Neuronal stem cell (in vitro differentiated cells): ENCODE data around the gene CCDC183.
A peak's percentile ranks its signal among the peaks of the same experiment; 100 is the strongest.

Source experiments
- DNase-seq: peaks from one replicate; pipeline ENCODE4 v3.0.0-alpha.2; 2013; ENCODE audit warnings: low spot score
- H2AFZ ChIP-seq: one replicate; pipeline ENCODE4 v1.6.1; 2013; ENCODE audit warnings: mild to moderate bottlenecking, low read length, inconsistent platforms
- H2AK5ac ChIP-seq: 2 replicates; pipeline ENCODE4 v1.6.1; 2013; ENCODE audit warnings: low read depth, mild to moderate bottlenecking, inconsistent platforms, low read length, moderate library complexity, mixed read lengths
- H2BK120ac ChIP-seq: 2 replicates; pipeline ENCODE4 v1.6.1; 2013; ENCODE audit warnings: low read depth, mild to moderate bottlenecking, inconsistent platforms, low read length, moderate library complexity, mixed read lengths
- H2BK12ac ChIP-seq: one replicate; pipeline ENCODE4 v1.6.1; 2013; ENCODE audit warnings: low read length, inconsistent platforms
- H2BK15ac ChIP-seq: 2 replicates; pipeline ENCODE4 v1.6.1; 2013; ENCODE audit warnings: mild to moderate bottlenecking, low read length, inconsistent platforms, mixed read lengths
- H2BK5ac ChIP-seq: one replicate; pipeline ENCODE4 v1.6.1; 2013; ENCODE audit warnings: inconsistent platforms, mild to moderate bottlenecking, low read length, moderate library complexity
- H3K14ac ChIP-seq: one replicate; pipeline ENCODE4 v1.6.1; 2013; ENCODE audit warnings: low read length, inconsistent platforms
- H3K18ac ChIP-seq: 2 replicates; pipeline ENCODE4 v1.6.1; 2013; ENCODE audit warnings: low read length, inconsistent platforms
- H3K23ac ChIP-seq: 2 replicates; pipeline ENCODE4 v1.6.1; 2013; ENCODE audit warnings: low read depth, mild to moderate bottlenecking, mixed read lengths, low read length, inconsistent platforms; ENCODE audit not compliant: poor library complexity
- H3K27ac ChIP-seq: replicated peaks from 3 replicates; pipeline ENCODE4 v1.5.1; 2013; ENCODE audit warnings: low read length, inconsistent platforms
- H3K27me3 ChIP-seq, 3 experiments: 2 replicates each; pipeline ENCODE4 v1.6.1; 2013; ENCODE audit warnings: low read length in 3 of 3, mild to moderate bottlenecking in 2 of 3, inconsistent platforms in 1 of 3, low read depth in 1 of 3, mixed read lengths in 1 of 3, moderate library complexity in 1 of 3; ENCODE audit not compliant: control insufficient read depth in 3 of 3, insufficient read depth in 3 of 3
- H3K36me3 ChIP-seq, 2 donors: replicated peaks in 1 of 2; 2 replicates each; pipeline ENCODE4 v1.6.1; 2013; ENCODE audit warnings: low read length in 2 of 2; ENCODE audit not compliant: control insufficient read depth in 2 of 2, insufficient read depth in 2 of 2
- H3K4ac ChIP-seq: 2 replicates; pipeline ENCODE4 v1.6.1; 2013; ENCODE audit warnings: inconsistent platforms, mild to moderate bottlenecking, low read length, moderate library complexity
- H3K4me1 ChIP-seq, 2 donors: 1 replicate in 1 of 2; 2 replicates in 1 of 2; pipeline ENCODE4 v1.6.1; 2013; ENCODE audit warnings: low read length in 2 of 2, low read depth in 1 of 2; ENCODE audit not compliant: control insufficient read depth in 2 of 2, insufficient read depth in 1 of 2
- H3K4me2 ChIP-seq: one replicate; pipeline ENCODE4 v1.6.1; 2013; ENCODE audit warnings: mild to moderate bottlenecking, low read length, inconsistent platforms; ENCODE audit not compliant: insufficient read depth, poor library complexity, severe bottlenecking
- H3K4me3 ChIP-seq, 2 donors: 2 replicates each; pipeline ENCODE4 v1.5.1; 2013; ENCODE audit warnings: low read length in 2 of 2, mild to moderate bottlenecking in 2 of 2, inconsistent platforms in 1 of 2, moderate library complexity in 1 of 2
- H3K79me1 ChIP-seq: one replicate; pipeline ENCODE4 v1.6.1; 2013; ENCODE audit warnings: low read depth, mild to moderate bottlenecking, inconsistent platforms, low read length, moderate library complexity
- H3K9ac ChIP-seq: one replicate; pipeline ENCODE4 v1.6.1; 2013; ENCODE audit warnings: mild to moderate bottlenecking, low read depth, low read length, inconsistent platforms; ENCODE audit not compliant: poor library complexity
- H3K9me3 ChIP-seq, 2 donors: replicated peaks in 1 of 2; 2 replicates each; pipeline versions ENCODE3 to v1.6.1; 2013; ENCODE audit warnings: low read length in 2 of 2, mild to moderate bottlenecking in 2 of 2, inconsistent platforms in 1 of 2, low read depth in 1 of 2, mixed read lengths in 1 of 2, moderate library complexity in 1 of 2; ENCODE audit not compliant: control insufficient read depth in 2 of 2, insufficient read depth in 1 of 2
- H4K8ac ChIP-seq: one replicate; pipeline ENCODE4 v1.6.1; 2013; ENCODE audit warnings: low read depth, mild to moderate bottlenecking, inconsistent platforms, low read length, moderate library complexity
- H4K91ac ChIP-seq: one replicate; pipeline ENCODE4 v1.6.1; 2013; ENCODE audit warnings: low read length, low read depth, mild to moderate bottlenecking, inconsistent platforms; ENCODE audit not compliant: poor library complexity
- WGBS, 2 donors: extraction: QIAGEN DNeasy Blood & Tissue Kit; methylation state at CpG; one replicate each; pipeline ENCODE4 v1.1.7; 2013; ENCODE audit warnings: missing lambda C conversion rate in 2 of 2, mixed read lengths in 1 of 2; ENCODE audit not compliant: insufficient read length in 2 of 2, insufficient replicate concordance in 1 of 2; ENCODE audit errors: extremely low coverage in 2 of 2; 5-methylcytosine and 5-hydroxymethylcytosine counted together

Gene CCDC183

GRCh38 chr9:136779808-136780207 is 16.3 kb upstream of the CCDC183 start:
- H3K4me1 ChIP-seq: peaks cover 0 to under 1% of the 10 kb centered on the region in 2 donors
- WGBS, 2 donors: no CpG with 5 or more reads among the region's 5 CpGs
- H3K14ac ChIP-seq: no peak overlapping the region
- H2BK12ac ChIP-seq: no peak overlapping the region
- no peak overlapping the region for H3K23ac ChIP-seq
- no peak overlapping the region for H2BK5ac ChIP-seq
- H3K9ac ChIP-seq: no peak overlapping the region
- H3K4ac ChIP-seq: no peak overlapping the region
- DNase-seq: no peak
- no peak overlapping the region for H3K18ac ChIP-seq
- no peaks in the 10 kb centered on the region for H3K9me3 ChIP-seq
- H3K4me2 ChIP-seq: no peak overlapping the region
- H2BK15ac ChIP-seq: no peak overlapping the region
- H3K79me1 ChIP-seq: no peaks in the 10 kb centered on the region
- H3K4me3 ChIP-seq: no peak overlapping the region
- peaks cover 0 to 57% (median 0%) of the 10 kb centered on the region in 3 experiments for H3K27me3 ChIP-seq
- H2AK5ac ChIP-seq: no peak overlapping the region
- H2AFZ ChIP-seq: no peak overlapping the region
- no peak overlapping the region for H2BK120ac ChIP-seq
- no peaks in the 10 kb centered on the region for H3K36me3 ChIP-seq
- H4K8ac ChIP-seq: no peak overlapping the region
- H3K27ac ChIP-seq: no peak overlapping the region
- H4K91ac ChIP-seq: no peak overlapping the region

- Histone ChIP-seq H4K8ac (no peak overlapping the region), H3K27ac (no peak overlapping the region), H2AK5ac (no peak overlapping the region), H2BK15ac (no peak overlapping the region), H3K4me1 (peaks cover 0 to 4% of the 10 kb centered on the region in 2 donors), H3K4me3 (no peak overlapping the region), H4K91ac (no peak overlapping the region), H3K9ac (no peak overlapping the region), H2BK5ac (no peak overlapping the region), H3K36me3 (no peaks in the 10 kb centered on the region), H2AFZ (no peak overlapping the region), H3K4ac (no peak overlapping the region), H3K23ac (no peak overlapping the region), H2BK12ac (no peak overlapping the region), H2BK120ac (no peak overlapping the region), H3K4me2 (no peak overlapping the region), H3K27me3 (peaks cover 0 to 50% (median 0%) of the 10 kb centered on the region in 3 experiments), H3K18ac (no peak overlapping the region), H3K9me3 (no peaks in the 10 kb centered on the region), H3K79me1 (no peaks in the 10 kb centered on the region), H3K14ac (no peak overlapping the region)
- DNase-seq: no peak
- WGBS, 2 donors: no CpG with 5 or more reads among the region's 3 CpGs
These were observed 13.7 kb upstream of the CCDC183 start for GRCh38 chr9:136782452-136782851.

- no peak overlapping the region for H4K8ac ChIP-seq
- H3K79me1 ChIP-seq: no peaks in the 10 kb centered on the region
- no peak overlapping the region for H3K18ac ChIP-seq
- no peak overlapping the region for H2AFZ ChIP-seq
- peaks cover 0 to 34% (median 0%) of the 10 kb centered on the region in 3 experiments for H3K27me3 ChIP-seq
- no peak overlapping the region for H2BK120ac ChIP-seq
- no peak overlapping the region for H3K23ac ChIP-seq
- WGBS, 2 donors: no CpG with 5 or more reads among the region's 9 CpGs
- H3K4me2 ChIP-seq: no peak overlapping the region
- H3K36me3 ChIP-seq: no peaks in the 10 kb centered on the region
- no peak overlapping the region for H2BK15ac ChIP-seq
- H3K27ac ChIP-seq: no peak overlapping the region
- no peak overlapping the region for H4K91ac ChIP-seq
- no peak overlapping the region for H3K14ac ChIP-seq
- no peak overlapping the region for H2AK5ac ChIP-seq
- H3K4me1 ChIP-seq: peaks cover 7 to 12% of the 10 kb centered on the region in 2 donors
- no peak for DNase-seq
- H3K4me3 ChIP-seq: no peak overlapping the region
- H3K9me3 ChIP-seq: no peaks in the 10 kb centered on the region
- no peak overlapping the region for H2BK5ac ChIP-seq
- no peak overlapping the region for H3K9ac ChIP-seq
- H2BK12ac ChIP-seq: no peak overlapping the region
- no peak overlapping the region for H3K4ac ChIP-seq
These were observed 11.7 kb upstream of the CCDC183 start for GRCh38 chr9:136784249-136784996.

GRCh38 chr9:136784997-136785361 is 11.2 kb upstream of the CCDC183 start:
- no peak for DNase-seq
- Histone ChIP-seq H4K91ac (no peak overlapping the region), H2BK12ac (no peak overlapping the region), H3K36me3 (no peaks in the 10 kb centered on the region), H2AFZ (peak overlapping the region; percentile 59), H3K4ac (no peak overlapping the region), H2BK15ac (no peak overlapping the region), H2AK5ac (no peak overlapping the region), H3K23ac (no peak overlapping the region), H3K27ac (no peak overlapping the region), H3K4me1 (peaks cover 7 to 14% of the 10 kb centered on the region in 2 donors), H2BK120ac (no peak overlapping the region), H3K18ac (no peak overlapping the region), H4K8ac (no peak overlapping the region), H3K4me3 (no peak overlapping the region), H3K14ac (no peak overlapping the region), H2BK5ac (no peak overlapping the region), H3K9me3 (no peaks in the 10 kb centered on the region), H3K9ac (no peak overlapping the region), H3K79me1 (no peaks in the 10 kb centered on the region), H3K27me3 (peaks cover 0 to 29% (median 0%) of the 10 kb centered on the region in 3 experiments), H3K4me2 (no peak overlapping the region)
- WGBS, 2 donors: no CpG with 5 or more reads among the region's 6 CpGs
